PC-9 (cell line): ENCODE results near the gene TSPAN14. TPM values are rescaled to one million over a fixed set of nuclear protein-coding genes. Genes with fewer than 3 reads are reported as not detected.

Experiments used
- BruUV-seq: library from RNA; stranded (reverse); fragments of 400-500 nt; replicated peaks from 2 replicates; lab custom pipeline; 2021; lab: Mats Ljungman, UMichigan
- CTCF ChIA-PET: fragments of 300-600 bp; sonication (Branson Sonifier 250); formaldehyde crosslinking; loops from one replicate; lab custom pipeline; 2022; ENCODE audit warnings: antibody characterized with exemption; lab: Charles Lee
- POLR2A ChIA-PET: fragments of 300-600 bp; sonication (Branson Sonifier 250); formaldehyde crosslinking; loops from one replicate; lab custom pipeline; 2022; ENCODE audit warnings: antibody characterized with exemption; ENCODE audit not compliant: unreplicated experiment; lab: Charles Lee
- DNase-seq, 2 experiments: peaks; one replicate each; pipeline versions ENCODE4 v3.0.0 to v3.0.0-alpha.2; 2015 to 2022; ENCODE audit warnings: mixed read lengths in 1 of 2
- H2AFZ ChIP-seq: fragments of 200-600 bp; sonication (generic); 2 replicates; pipeline ENCODE4 v1.8.1; 2017; ENCODE audit warnings: antibody characterized with exemption
- H3F3A ChIP-seq: fragments of 200-600 bp; sonication (generic); 2 replicates; pipeline ENCODE4 v1.8.1; 2017; ENCODE audit warnings: antibody characterized with exemption, mild to moderate bottlenecking, low read depth; ENCODE audit not compliant: insufficient read depth
- H3K27ac ChIP-seq: fragments of 200-600 bp; sonication (generic); 2 replicates; pipeline ENCODE4 v1.6.1; 2016; ENCODE audit warnings: mixed run types
- H3K27me3 ChIP-seq: fragments of 200-600 bp; sonication (generic); 2 replicates; pipeline ENCODE4 v1.6.1; 2016; ENCODE audit warnings: low read depth, mixed run types; ENCODE audit not compliant: insufficient read depth
- H3K36me3 ChIP-seq: fragments of 200-600 bp; sonication (generic); 2 replicates; pipeline ENCODE4 v1.6.1; 2016; ENCODE audit warnings: low read depth, mixed run types
- H3K4me1 ChIP-seq: fragments of 200-600 bp; sonication (generic); replicated peaks from 2 replicates; pipeline ENCODE4 v1.6.1; 2016; ENCODE audit warnings: mixed run types; ENCODE audit not compliant: insufficient read depth
- H3K4me2 ChIP-seq: fragments of 200-600 bp; sonication (generic); 2 replicates; pipeline ENCODE4 v1.6.1; 2017; ENCODE audit warnings: mixed run types
- H3K4me3 ChIP-seq: fragments of 200-600 bp; sonication (generic); 2 replicates; pipeline ENCODE4 v1.6.1; 2016; ENCODE audit warnings: mixed run types
- H3K79me2 ChIP-seq: fragments of 200-600 bp; sonication (generic); 2 replicates; pipeline ENCODE4 v1.6.1; 2017; ENCODE audit warnings: low read depth, mixed run types
- H3K9me2 ChIP-seq: fragments of 200-600 bp; sonication (generic); 2 replicates; pipeline ENCODE4 v1.8.1; 2017; ENCODE audit warnings: mild to moderate bottlenecking; ENCODE audit not compliant: insufficient read depth
- H3K9me3 ChIP-seq: fragments of 200-600 bp; sonication (generic); 2 replicates; pipeline ENCODE4 v1.8.1; 2016; ENCODE audit warnings: low read depth; ENCODE audit not compliant: insufficient read depth
- H4K20me1 ChIP-seq: fragments of 200-600 bp; sonication (generic); 2 replicates; pipeline ENCODE4 v1.8.1; 2017; ENCODE audit not compliant: insufficient read depth
- CTCF ChIP-seq: fragments of 200-600 bp; sonication (generic); conservative IDR thresholded peaks from 2 replicates; pipeline ENCODE4 v1.6.1; 2017; ENCODE audit warnings: mixed run types, antibody characterized with exemption, mild to moderate bottlenecking, moderate library complexity
- EZH2 ChIP-seq: fragments of 200-600 bp; sonication (generic); IDR thresholded peaks from 2 replicates; pipeline ENCODE4 v1.8.0; 2017; ENCODE audit warnings: antibody characterized with exemption, low read depth
- intact Hi-C: fragments of 100-400 bp; cut with micrococcal nuclease; formaldehyde crosslinking; loops from one replicate; pipeline ENCODE4 v1.10.0; 2022; ENCODE audit not compliant: unreplicated experiment
- total RNA-seq: library from RNA; stranded (reverse); gene quantifications from 2 replicates; pipeline ENCODE4 v1.2.3, GENCODE V29; 2021

TSPAN14 gene
- total RNA-seq, 1 experiment from 2014 or later, result 135 TPM

- no TSS peak for BruUV-seq
- POLR2A ChIA-PET, result no interaction called here
- H3K4me3 ChIP-seq, result peak overlapping the region; percentile 30; the same call in 1 of the 2 replicates
- TF ChIP-seq CTCF, result no peak
- no peak for TF ChIP-seq EZH2
- H3K27me3 ChIP-seq, result no peaks in the 10 kb centered on the region
- H3K79me2 ChIP-seq, result peaks cover 98% of the 10 kb centered on the region
- peak in 1 of 2 experiments; percentile 63 for DNase-seq
- no peak overlapping the region for H2AFZ ChIP-seq
- peaks cover 61% of the 10 kb centered on the region for H3F3A ChIP-seq
- no peaks in the 10 kb centered on the region for H3K9me2 ChIP-seq
- CTCF ChIA-PET, result no interaction called here
- H3K4me2 ChIP-seq, result peak overlapping the region; percentile 95
- intact Hi-C loops, result loop anchor here (10.0 kb wide), 1 partner anchor 263 kb away; the partner anchor contains the start of gene ANXA11
- peaks cover 100% of the 10 kb centered on the region for H3K4me1 ChIP-seq
- no peaks in the 10 kb centered on the region for H3K9me3 ChIP-seq
- H3K27ac ChIP-seq, result peak overlapping the region; percentile 91
- H4K20me1 ChIP-seq, result peaks cover 31% of the 10 kb centered on the region
- peaks cover 51% of the 10 kb centered on the region for H3K36me3 ChIP-seq
Observed at GRCh38 chr10:80468002-80468401, 13.9 kb downstream of the TSPAN14 start.

GRCh38 chr10:80468806-80469421, 14.8 kb downstream of the TSPAN14 start:
- peaks cover 100% of the 10 kb centered on the region for H3K4me1 ChIP-seq
- CTCF ChIA-PET, result interaction anchor here (0.6 to 1.2 kb wide), 2 partner anchors 25 to 32 kb away, joined by 3 read pairs; no protein-coding TSS in a partner anchor

GRCh38 chr10:80470266-80470665, 16.2 kb downstream of the TSPAN14 start:
- Histone ChIP-seq H3F3A (peaks cover 77% of the 10 kb centered on the region), H2AFZ (no peak overlapping the region), H3K27ac (peak overlapping the region; percentile 91), H3K9me2 (no peaks in the 10 kb centered on the region), H3K4me2 (peak overlapping the region; percentile 37), H3K4me1 (peaks cover 100% of the 10 kb centered on the region), H3K36me3 (peaks cover 53% of the 10 kb centered on the region), H3K79me2 (peaks cover 98% of the 10 kb centered on the region), H3K27me3 (no peaks in the 10 kb centered on the region), H3K4me3 (no peak overlapping the region), H3K9me3 (no peaks in the 10 kb centered on the region), H4K20me1 (peaks cover 11% of the 10 kb centered on the region; the same call in 1 of the 2 replicates)
- intact Hi-C loops, result loop anchor here (2.0 kb wide), 1 partner anchor 13 kb away; no protein-coding TSS in a partner anchor
- ChIA-PET CTCF (no interaction called here), POLR2A (no interaction called here)
- BruUV-seq, result no TSS peak
- no peak for TF ChIP-seq CTCF
- TF ChIP-seq EZH2, result no peak
- no peak for DNase-seq

More at GRCh38 chr10:80468806-80469421, 14.8 kb downstream of the TSPAN14 start:
- Histone ChIP-seq H3K27ac (peak overlapping the region; percentile 91), H3K27me3 (no peaks in the 10 kb centered on the region), H3F3A (peaks cover 70% of the 10 kb centered on the region), H4K20me1 (peaks cover 23% of the 10 kb centered on the region), H3K4me2 (peak overlapping the region; percentile 95), H3K36me3 (peaks cover 47% of the 10 kb centered on the region), H2AFZ (no peak overlapping the region), H3K9me2 (no peaks in the 10 kb centered on the region), H3K9me3 (no peaks in the 10 kb centered on the region), H3K79me2 (peaks cover 98% of the 10 kb centered on the region), H3K4me3 (peak overlapping the region; percentile 30; the same call in 1 of the 2 replicates)
- no TSS peak for BruUV-seq
- TF ChIP-seq EZH2, result no peak
- TF ChIP-seq CTCF, result no peak
- peak; percentile 56 to 77 for DNase-seq
- intact Hi-C loops, result loop anchor here (10.0 kb wide), 1 partner anchor 264 kb away; the partner anchor contains the start of gene ANXA11
- POLR2A ChIA-PET, result interaction anchor here (0.6 to 1.0 kb wide), 3 partner anchors 8 to 1317 kb away, joined by 3 to 8 read pairs (median 3); no protein-coding TSS in a partner anchor
